H1 (cell line): ENCODE measurements around the gene C16orf95. TPM values are rescaled to one million over a fixed set of nuclear protein-coding genes. Genes with fewer than 3 reads are reported as not detected.

ENCODE experiments used
- CTCF ChIA-PET: fragments of 300-600 bp; sonication (Branson Sonifier 250); formaldehyde crosslinking; loops from one replicate; lab custom pipeline; 2021; ENCODE audit not compliant: partially characterized antibody; lab: Charles Lee
- POLR2A ChIA-PET: fragments of 300-600 bp; sonication (Branson Sonifier 250); formaldehyde crosslinking; loops from one replicate; lab custom pipeline; 2021; ENCODE audit warnings: inconsistent platforms; ENCODE audit not compliant: partially characterized antibody; lab: Charles Lee
- DNase-seq, 2 experiments: peaks; one replicate each; pipeline versions ENCODE4 v3.0.0 to v3.0.0-alpha.2; 2010 to 2022; ENCODE audit warnings: low spot score in 2 of 2, low read depth in 1 of 2, mixed read lengths in 1 of 2
- FAIRE-seq: peaks from 2 replicates; lab custom pipeline; 2011; peaks lifted over from hg19 to GRCh38; lab: Jason Lieb, UNC
- H2AFZ ChIP-seq: 2 replicates; pipeline ENCODE4 v1.8.1; 2012; ENCODE audit warnings: low read length, inconsistent platforms
- H2AK5ac ChIP-seq: 2 replicates; pipeline ENCODE4 v1.6.1; 2013; ENCODE audit warnings: low read depth, low read length
- H2BK120ac ChIP-seq: replicated peaks from 2 replicates; pipeline ENCODE3; 2013; ENCODE audit warnings: low read depth, low read length, inconsistent platforms
- H2BK12ac ChIP-seq: 2 replicates; pipeline ENCODE4 v1.6.1; 2013; ENCODE audit warnings: low read depth, low read length
- H2BK15ac ChIP-seq: 2 replicates; pipeline ENCODE4 v1.6.1; 2013; ENCODE audit warnings: low read length
- H2BK20ac ChIP-seq: 2 replicates; pipeline ENCODE4 v1.6.1; 2013; ENCODE audit warnings: low read length
- H2BK5ac ChIP-seq: 2 replicates; pipeline ENCODE4 v1.6.1; 2013; ENCODE audit warnings: low read depth, low read length
- H3K14ac ChIP-seq: 2 replicates; pipeline ENCODE4 v1.6.1; 2013; ENCODE audit warnings: inconsistent platforms; ENCODE audit not compliant: insufficient read length
- H3K18ac ChIP-seq: 2 replicates; pipeline ENCODE4 v1.6.1; 2013; ENCODE audit warnings: low read length; ENCODE audit errors: extremely low read depth
- H3K23ac ChIP-seq: 2 replicates; pipeline ENCODE4 v1.6.1; 2013; ENCODE audit warnings: inconsistent platforms; ENCODE audit not compliant: insufficient read length
- H3K23me2 ChIP-seq: 2 replicates; pipeline ENCODE4 v1.6.1; 2013; ENCODE audit warnings: low read depth, low read length
- H3K27ac ChIP-seq: 2 replicates; pipeline ENCODE4 v1.6.1; 2011; ENCODE audit warnings: low read depth, low read length, inconsistent platforms
- H3K27me3 ChIP-seq, 4 experiments: replicated peaks in 1 of 4; 1 replicate in 1 of 4; 2 replicates in 3 of 4; pipeline versions ENCODE4 v1.6.1 to v1.8.1; 2011 to 2013; ENCODE audit warnings: low read length in 3 of 4, mild to moderate bottlenecking in 3 of 4, inconsistent platforms in 2 of 4, mixed read lengths in 2 of 4, moderate library complexity in 1 of 4; ENCODE audit not compliant: control insufficient read depth in 3 of 4, insufficient read depth in 3 of 4; ENCODE audit errors: extremely low read depth in 1 of 4
- H3K36me3 ChIP-seq, 4 experiments: 2 replicates each; pipeline versions ENCODE4 v1.6.1 to v1.8.1; 2011 to 2013; ENCODE audit warnings: mild to moderate bottlenecking in 4 of 4, low read length in 3 of 4, moderate library complexity in 2 of 4, control low read depth in 1 of 4, inconsistent platforms in 1 of 4; ENCODE audit not compliant: insufficient read depth in 4 of 4, control insufficient read depth in 2 of 4
- H3K4ac ChIP-seq: replicated peaks from 2 replicates; pipeline ENCODE3; 2013; ENCODE audit warnings: low read length, low read depth, mixed read lengths, inconsistent platforms; ENCODE audit not compliant: insufficient read length
- H3K4me1 ChIP-seq, 4 experiments: replicated peaks in 1 of 4; 1 replicate in 1 of 4; 2 replicates in 3 of 4; pipeline versions ENCODE4 v1.6.1 to v1.8.1; 2011 to 2013; ENCODE audit warnings: low read length in 3 of 4, inconsistent platforms in 2 of 4, mixed read lengths in 1 of 4; ENCODE audit not compliant: insufficient read depth in 4 of 4, control insufficient read depth in 3 of 4
- H3K4me2 ChIP-seq, 2 experiments: 2 replicates each; pipeline versions ENCODE4 v1.6.1 to v1.8.1; 2011 to 2013; ENCODE audit warnings: low read depth in 2 of 2, low read length in 2 of 2, control low read depth in 1 of 2, inconsistent platforms in 1 of 2, mild to moderate bottlenecking in 1 of 2; ENCODE audit not compliant: insufficient read depth in 1 of 2
- H3K4me3 ChIP-seq, 4 experiments: fragments of 200-600, 300-600 bp in 1 of 4; sonication (generic), shearing (Covaris generic), sonication (Bioruptor Twin) in 1 of 4; 2 replicates each; pipeline versions ENCODE4 v1.5.1 to v1.8.1; 2011 to 2016; ENCODE audit warnings: low read length in 4 of 4, low read depth in 3 of 4, control low read depth in 2 of 4, inconsistent platforms in 2 of 4, mild to moderate bottlenecking in 2 of 4, mixed read lengths in 1 of 4, moderate library complexity in 1 of 4; ENCODE audit not compliant: insufficient read depth in 2 of 4; ENCODE audit errors: extremely low read depth in 1 of 4
- H3K56ac ChIP-seq: replicated peaks from 2 replicates; pipeline ENCODE3; 2013; ENCODE audit warnings: low read depth, mild to moderate bottlenecking, mixed read lengths, low read length, inconsistent platforms; ENCODE audit not compliant: insufficient read length
- H3K79me1 ChIP-seq: 2 replicates; pipeline ENCODE4 v1.6.1; 2013; ENCODE audit warnings: low read depth, low read length, control low read depth
- H3K79me2 ChIP-seq, 2 experiments: 2 replicates each; pipeline versions ENCODE4 v1.6.1 to v1.8.1; 2012 to 2013; ENCODE audit warnings: low read length in 2 of 2, mild to moderate bottlenecking in 2 of 2, inconsistent platforms in 1 of 2; ENCODE audit not compliant: insufficient read depth in 2 of 2, control insufficient read depth in 1 of 2
- H3K9ac ChIP-seq, 4 experiments: replicated peaks in 1 of 4; 1 replicate in 1 of 4; 2 replicates in 3 of 4; pipeline versions ENCODE4 v1.6.1 to v1.8.1; 2011 to 2013; ENCODE audit warnings: low read depth in 3 of 4, low read length in 3 of 4, control low read depth in 2 of 4, mild to moderate bottlenecking in 2 of 4, moderate library complexity in 2 of 4, inconsistent platforms in 1 of 4; ENCODE audit errors: extremely low read depth in 1 of 4
- H3K9me3 ChIP-seq, 2 experiments: 2 replicates each; pipeline versions ENCODE4 v1.6.1 to v1.8.1; 2012 to 2013; ENCODE audit warnings: mild to moderate bottlenecking in 2 of 2, moderate library complexity in 2 of 2, control low read depth in 1 of 2, inconsistent platforms in 1 of 2, low read depth in 1 of 2, low read length in 1 of 2, mixed read lengths in 1 of 2; ENCODE audit not compliant: insufficient read depth in 2 of 2
- H4K20me1 ChIP-seq, 2 experiments: replicated peaks in 1 of 2; 2 replicates each; pipeline versions ENCODE3 to v1.8.1; 2011 to 2013; ENCODE audit warnings: inconsistent platforms in 2 of 2, low read length in 2 of 2, mild to moderate bottlenecking in 1 of 2; ENCODE audit not compliant: insufficient read depth in 2 of 2, control insufficient read depth in 1 of 2
- H4K5ac ChIP-seq: 2 replicates; pipeline ENCODE4 v1.6.1; 2013; ENCODE audit warnings: low read length, low read depth, mixed read lengths, inconsistent platforms; ENCODE audit not compliant: insufficient read length
- H4K8ac ChIP-seq: 2 replicates; pipeline ENCODE4 v1.8.0; 2013; ENCODE audit warnings: mild to moderate bottlenecking, moderate library complexity, low read length, inconsistent platforms; ENCODE audit not compliant: insufficient read depth; ENCODE audit errors: extremely low read depth
- H4K91ac ChIP-seq: replicated peaks from 2 replicates; pipeline ENCODE3; 2013; ENCODE audit warnings: low read length, mixed read lengths, inconsistent platforms; ENCODE audit not compliant: insufficient read length
- E2F6 ChIP-seq: IDR thresholded peaks from 2 replicates; pipeline ENCODE4 v1.6.1; 2012; ENCODE audit warnings: inconsistent platforms
- FOSL1 ChIP-seq: IDR thresholded peaks from 2 replicates; pipeline ENCODE4 v1.6.1; 2011; ENCODE audit warnings: mild to moderate bottlenecking, low read depth, low read length, moderate library complexity; ENCODE audit not compliant: insufficient read depth
- HDAC2 ChIP-seq, 2 experiments: fragments of 300-600 bp in 1 of 2; sonication (generic) in 1 of 2; IDR thresholded peaks; 2 replicates each; pipeline ENCODE4 v1.6.1; 2011 to 2012; ENCODE audit warnings: low read depth in 2 of 2, low read length in 2 of 2, mild to moderate bottlenecking in 2 of 2, moderate library complexity in 2 of 2, borderline replicate concordance in 1 of 2, inconsistent platforms in 1 of 2
- KDM5A ChIP-seq: fragments of 200-600 bp; IDR thresholded peaks from 2 replicates; pipeline ENCODE4 v1.7.1; 2012; ENCODE audit warnings: mild to moderate bottlenecking, low read length, inconsistent platforms, mixed read lengths
- NANOG ChIP-seq: IDR thresholded peaks from 2 replicates; pipeline ENCODE4 v1.6.1; 2011; ENCODE audit warnings: low read length, low read depth, mild to moderate bottlenecking, inconsistent platforms; ENCODE audit not compliant: insufficient read depth, poor library complexity, severe bottlenecking
- POU5F1 ChIP-seq: IDR thresholded peaks from 2 replicates; pipeline ENCODE4 v1.6.1; 2011; ENCODE audit warnings: low read depth, mild to moderate bottlenecking, low read length, moderate library complexity
- SP1 ChIP-seq: IDR thresholded peaks from 2 replicates; pipeline ENCODE4 v1.6.1; 2011; ENCODE audit warnings: low read depth, low read length
- SUZ12 ChIP-seq: fragments of 200-600 bp; sonication (generic); IDR thresholded peaks from 2 replicates; pipeline ENCODE4 v1.6.1; 2012; ENCODE audit warnings: mild to moderate bottlenecking, inconsistent platforms, low read length, moderate library complexity, mixed read lengths
- ZNF274 ChIP-seq: IDR thresholded peaks from 2 replicates; pipeline ENCODE4 v1.7.0; 2012; ENCODE audit warnings: low read length, borderline replicate concordance; ENCODE audit errors: extremely low read depth
- WGBS, 2 experiments: shearing (Covaris generic) in 1 of 2; methylation state at CpG; one replicate each; pipeline versions ENCODE4 v1.1.6 to v1.1.7; 2013 to 2015; ENCODE audit warnings: low lambda C conversion rate in 2 of 2, mixed read lengths in 2 of 2, inconsistent platforms in 1 of 2, low coverage in 1 of 2, missing lambda C conversion rate in 1 of 2; ENCODE audit not compliant: insufficient replicate concordance in 2 of 2, insufficient coverage in 1 of 2, insufficient read length in 1 of 2; ENCODE audit errors: extremely low coverage in 1 of 2, missing lambda C conversion rate in 1 of 2; 5-methylcytosine and 5-hydroxymethylcytosine counted together
- polyA plus RNA-seq, 7 experiments: library from polyadenylated mRNA; depleted of rRNA in 3 of 7; stranded (reverse) in 5 of 7; unstranded in 2 of 7; fragments of >200 nt in 5 of 7; fragments of 200-250 nt in 2 of 7; gene quantifications; 1 replicate in 5 of 7; 2 replicates in 1 of 7; 4 replicates in 1 of 7; pipeline versions ENCODE4 v1.2.1 to v1.2.3, GENCODE V29; 2011 to 2013; ENCODE audit warnings: missing spikeins in 2 of 7, mixed read lengths in 2 of 7
- total RNA-seq: library from RNA; stranded (reverse); fragmentation: NEBNext Ultra II Directional; extraction: Animal tissue kit (Norgen Biotek cat#: 25700); gene quantifications from 2 replicates; pipeline ENCODE4 v1.2.1, GENCODE V29; 2021

C16orf95 gene
- total and polyA plus RNA-seq, 2 of the 8 experiments (the other 6 are each of a cell fraction or from before 2014, with no cell fraction given), result 5.0 to 5.4 TPM

- Histone ChIP-seq H3K23ac (no peak overlapping the region), H3K4ac (no peak overlapping the region), H2AK5ac (no peak overlapping the region), H3K27me3 (no peaks in the 10 kb centered on the region), H4K8ac (no peak overlapping the region), H2BK20ac (no peak overlapping the region), H3K18ac (no peak overlapping the region), H4K91ac (no peak overlapping the region), H2BK5ac (no peak overlapping the region), H3K23me2 (no peaks in the 10 kb centered on the region), H3K9me3 (peaks cover 0 to 5% of the 10 kb centered on the region in 2 experiments; a peak in 1 of 4 replicates), H3K9ac (no peak overlapping the region), H3K56ac (no peak overlapping the region), H3K14ac (no peak overlapping the region), H2AFZ (no peak overlapping the region), H4K20me1 (peaks cover 0 to 2% of the 10 kb centered on the region in 2 experiments), H2BK12ac (no peak overlapping the region), H3K4me1 (peaks cover 0 to 6% (median 0%) of the 10 kb centered on the region in 4 experiments; a peak in 1 of 7 replicates), H3K79me1 (no peaks in the 10 kb centered on the region), H3K27ac (no peak overlapping the region), H3K79me2 (no peaks in the 10 kb centered on the region), H4K5ac (no peak overlapping the region), H2BK15ac (no peak overlapping the region), H3K4me2 (no peak overlapping the region), H2BK120ac (no peak overlapping the region), H3K36me3 (0 out of 8 replicates have a peak, but pooled peaks cover 0 to 2% (median 0%) of the 10 kb centered on the region in 4 experiments), H3K4me3 (no peak overlapping the region)
- ChIA-PET POLR2A (interaction anchor here (1.2 to 2.6 kb wide), 2 partner anchors 9 to 23 kb away, joined by 3 to 14 read pairs; partner anchors contain the start of gene C16orf95), CTCF (no interaction called here)
- TF ChIP-seq NANOG (no peak), POU5F1 (no peak), E2F6 (no peak), SP1 (no peak), SUZ12 (no peak), ZNF274 (no peak), HDAC2 (IDR thresholded peaks at IDR 0.05; ENCODE audit: borderline replicate concordance in 1 of 2, low read depth in 2 of 2, low read length in 2 of 2) (no peak), KDM5A (no peak), FOSL1 (no peak)
- FAIRE-seq (no peak), DNase-seq (no peak)
- WGBS, 2 experiments, result 71% methylated on average over 4 of the region's 4 CpGs; no CpG with 5 or more reads in 1 of the 2 experiments
These were observed 8.4 kb downstream of the C16orf95 start for GRCh38 chr16:87308826-87309225.
